Embryonic facial prominence (tissue), 1 donor: Measurements from ENCODE around the gene PTH1R.

ENCODE experiments used
- DNase-seq: peaks from one replicate; pipeline ENCODE4 v3.0.0-alpha.2; 2016; ENCODE audit errors: extremely low spot score

The PTH1R gene

GRCh38 chr3:46912986-46913385 is 35.5 kb downstream of the PTH1R start:
- no peak for DNase-seq

GRCh38 chr3:46913644-46914043 is 36.1 kb downstream of the PTH1R start:
- DNase-seq: no peak

- DNase-seq: no peak
These were observed 37.3 kb downstream of the PTH1R start for GRCh38 chr3:46914849-46915248.

GRCh38 chr3:46915297-46915822 is 37.8 kb downstream of the PTH1R start:
- DNase-seq: no peak

GRCh38 chr3:46916278-46916677 is 38.8 kb downstream of the PTH1R start:
- DNase-seq: no peak

GRCh38 chr3:46916799-46917198 is 39.3 kb downstream of the PTH1R start:
- no peak for DNase-seq

GRCh38 chr3:46917257-46917656 is 39.7 kb downstream of the PTH1R start:
- DNase-seq: no peak

GRCh38 chr3:46918202-46918601 is 40.7 kb downstream of the PTH1R start:
- no peak for DNase-seq

- DNase-seq: no peak
These were observed 41.1 kb downstream of the PTH1R start for GRCh38 chr3:46918634-46919033.

GRCh38 chr3:46921041-46921440 is 43.5 kb downstream of the PTH1R start:
- DNase-seq: no peak

- DNase-seq: no peak
These were observed 44.4 kb downstream of the PTH1R start for GRCh38 chr3:46921871-46922271.

GRCh38 chr3:46922426-46922825 is 44.9 kb downstream of the PTH1R start:
- DNase-seq: no peak

- DNase-seq: no peak
These were observed 45.5 kb downstream of the PTH1R start for GRCh38 chr3:46922871-46923558.

- DNase-seq: no peak
These were observed 46.2 kb downstream of the PTH1R start for GRCh38 chr3:46923559-46924350.

GRCh38 chr3:46924921-46925584 is 47.5 kb downstream of the PTH1R start:
- no peak for DNase-seq

- no peak for DNase-seq
These were observed 48.0 kb downstream of the PTH1R start for GRCh38 chr3:46925585-46925934.

GRCh38 chr3:46926039-46926438 is 48.5 kb downstream of the PTH1R start:
- DNase-seq: no peak

GRCh38 chr3:46926447-46926846 is 48.9 kb downstream of the PTH1R start:
- DNase-seq: no peak

- DNase-seq: no peak
These were observed 49.6 kb downstream of the PTH1R start for GRCh38 chr3:46926871-46927717.

GRCh38 chr3:46927718-46928073 is 50.2 kb downstream of the PTH1R start:
- DNase-seq: no peak

- DNase-seq: no peak
These were observed 50.8 kb downstream of the PTH1R start for GRCh38 chr3:46928282-46928681.

- no peak for DNase-seq
These were observed 51.8 kb downstream of the PTH1R start for GRCh38 chr3:46929324-46929723.
